K562 (cell line): Measurements from ENCODE around the gene LZTR1. TPM values are rescaled to one million over a fixed set of nuclear protein-coding genes. Genes with fewer than 3 reads are reported as not detected.

Experiments
- CBX1 ChIP-seq: sonication (generic); IDR thresholded peaks from 2 replicates; pipeline ENCODE4 v1.6.1; 2016; ENCODE audit warnings: antibody characterized with exemption, low read depth, mild to moderate bottlenecking
- CCAR2 ChIP-seq: fragments of 200-400 bp; formaldehyde crosslinking; IDR thresholded peaks from 2 replicates; pipeline ENCODE4 v1.6.1; 2017; ENCODE audit warnings: mild to moderate bottlenecking, low read depth, low read length
- GABPB2 ChIP-seq: fragments of 250-450 bp; sonication (Bioruptor Pico); conservative IDR thresholded peaks from 2 replicates; pipeline ENCODE4 v1.5.1; 2021; ENCODE audit warnings: mild to moderate bottlenecking
- PHTF2 ChIP-seq: fragments of 250-450 bp; sonication (Bioruptor Pico); IDR thresholded peaks from 2 replicates; pipeline ENCODE4 v1.5.0; 2021; ENCODE audit warnings: mild to moderate bottlenecking
- PKNOX1 ChIP-seq: fragments of 450-650 bp; IDR thresholded peaks from 2 replicates; pipeline ENCODE4 v1.6.1; 2016
- RBBP5 ChIP-seq: fragments of 200-600 bp; sonication (generic); IDR thresholded peaks from 2 replicates; pipeline ENCODE4 v1.6.1; 2012; ENCODE audit warnings: borderline replicate concordance, mild to moderate bottlenecking, low read length, control low read depth, inconsistent platforms; ENCODE audit not compliant: insufficient read depth, poor library complexity, severe bottlenecking
- TFE3 ChIP-seq: fragments of 450-650 bp; formaldehyde crosslinking; IDR thresholded peaks from 2 replicates; pipeline ENCODE4 v1.4.0; 2020; ENCODE audit warnings: mild to moderate bottlenecking, mixed read lengths
- U2AF2 ChIP-seq: fragments of 200-400 bp; formaldehyde crosslinking; optimal IDR thresholded peaks from 2 replicates; pipeline ENCODE3; 2017; ENCODE audit warnings: low read depth, mild to moderate bottlenecking, low read length
- ZBTB9 ChIP-seq: fragments of 450-650 bp; formaldehyde crosslinking; IDR thresholded peaks from 2 replicates; pipeline ENCODE4 v1.4.0; 2020; ENCODE audit warnings: mild to moderate bottlenecking, moderate library complexity
- ZNF609 ChIP-seq: sonication (generic); formaldehyde crosslinking; IDR thresholded peaks from 2 replicates; pipeline ENCODE4 v1.8.1; 2023; ENCODE audit warnings: missing genetic modification reagents, mild to moderate bottlenecking, borderline replicate concordance
- ZNF76 ChIP-seq: fragments of 250-450 bp; sonication (Bioruptor Pico); IDR thresholded peaks from 2 replicates; pipeline ENCODE4 v1.4.0; 2020; ENCODE audit warnings: mild to moderate bottlenecking, moderate library complexity, borderline replicate concordance
- polyA plus RNA-seq, 8 experiments: library from polyadenylated mRNA; depleted of rRNA in 4 of 8; stranded (reverse) in 5 of 8; unstranded in 3 of 8; fragments of >200 nt; fragmentation: Nextera tagmentation in 2 of 8; fragmentation: Illumina TruSeq in 1 of 8; extraction: Ambion mirVana in 2 of 8; extraction: Trizol in 1 of 8; gene quantifications; 2 replicates each; pipeline versions ENCODE4 v1.2.1 to v1.2.3, GENCODE V29; 2011 to 2014; ENCODE audit warnings: inconsistent platforms in 1 of 8, missing spikeins in 1 of 8
- total RNA-seq, 7 experiments: library from RNA; depleted of rRNA in 6 of 7; stranded (reverse); fragments of >200 nt in 6 of 7; fragmentation: Illumina TruSeq in 2 of 7; extraction: Trizol in 2 of 7; gene quantifications; 2 replicates each; pipeline versions ENCODE4 v1.2.1 to v1.2.3, GENCODE V29; 2011 to 2021; ENCODE audit warnings: low replicate concordance in 1 of 7

LZTR1 gene
- total and polyA plus RNA-seq, 9 of the 15 experiments (the other 6 are each of a cell fraction or from before 2014, with no cell fraction given): 2.2 to 135 (median 63.0) TPM

- TF ChIP-seq TFE3 (CRISPR knock-in tag) (no peak), CCAR2 (no peak), U2AF2 (no peak), GABPB2 (CRISPR knock-in tag) (0 out of 2 replicates have a peak, but pooled peaks have one; percentile 13), CBX1 (no peak), PKNOX1 (no peak), ZNF609 (CRISPR knock-in tag) (no peak), PHTF2 (CRISPR knock-in tag) (0 out of 2 replicates have a peak, but pooled peaks have one; percentile 20), ZBTB9 (CRISPR knock-in tag) (peak; percentile 44; the same call in 1 of the 2 replicates), ZNF76 (peak; percentile 79), RBBP5 (no peak)
Measured at GRCh38 chr22:20998411-20999336, 16.6 kb downstream of the LZTR1 start (continued).
